IPS-18a (cell line): ENCODE data around the gene CFAP43.
"Not testable (repeated sequence)": the region's sequence is repeated elsewhere in the genome, so short reads cannot be mapped to it uniquely, and the experiment has no call there.

Experiments used
- H3K27ac ChIP-seq: one replicate; pipeline ENCODE4 v1.5.1; 2013; ENCODE audit warnings: low read length
- H3K27me3 ChIP-seq: one replicate; pipeline ENCODE4 v1.6.1; 2013; ENCODE audit warnings: mild to moderate bottlenecking, low read length; ENCODE audit not compliant: control insufficient read depth, insufficient read depth
- H3K36me3 ChIP-seq: one replicate; pipeline ENCODE4 v1.6.1; 2013; ENCODE audit warnings: low read depth, low read length; ENCODE audit not compliant: control insufficient read depth
- H3K4me1 ChIP-seq: one replicate; pipeline ENCODE4 v1.6.1; 2013; ENCODE audit warnings: low read depth, low read length; ENCODE audit not compliant: control insufficient read depth
- H3K4me3 ChIP-seq: one replicate; pipeline ENCODE4 v1.5.1; 2013; ENCODE audit warnings: low read length
- H3K9ac ChIP-seq: one replicate; pipeline ENCODE4 v1.6.1; 2013; ENCODE audit warnings: mild to moderate bottlenecking, low read length, moderate library complexity
- H3K9me3 ChIP-seq: one replicate; pipeline ENCODE4 v1.6.1; 2013; ENCODE audit warnings: low read depth, low read length; ENCODE audit not compliant: control insufficient read depth

Gene CFAP43

DNA sequence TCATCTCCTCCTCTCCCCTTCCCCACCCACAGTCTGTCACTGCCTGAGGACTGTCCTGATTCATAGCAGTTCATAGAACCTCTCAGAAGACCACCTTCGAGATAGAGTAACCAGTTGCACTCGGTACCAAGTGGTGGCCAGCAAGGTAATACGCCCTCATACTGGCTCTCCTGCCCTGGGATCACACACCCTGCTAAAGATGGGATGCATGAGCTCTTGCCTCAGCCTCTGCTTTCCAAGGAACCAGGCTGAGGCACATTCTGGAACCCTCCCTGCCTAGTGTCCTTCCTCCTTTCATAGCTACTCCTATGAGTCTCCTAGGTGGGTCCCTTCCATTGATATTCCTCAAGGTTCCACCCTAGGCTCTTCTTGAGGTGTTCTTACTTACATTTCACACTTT, 15.5 kb downstream of the CFAP43 start:
- H3K27ac ChIP-seq = no peak overlapping the region
- H3K4me1 ChIP-seq = no peaks in the 10 kb centered on the region
- no peak overlapping the region for H3K4me3 ChIP-seq
- no peak overlapping the region for H3K9ac ChIP-seq
- H3K9me3 ChIP-seq = no peaks in the 10 kb centered on the region
- no peaks in the 10 kb centered on the region for H3K36me3 ChIP-seq
- H3K27me3 ChIP-seq = no peaks in the 10 kb centered on the region

DNA sequence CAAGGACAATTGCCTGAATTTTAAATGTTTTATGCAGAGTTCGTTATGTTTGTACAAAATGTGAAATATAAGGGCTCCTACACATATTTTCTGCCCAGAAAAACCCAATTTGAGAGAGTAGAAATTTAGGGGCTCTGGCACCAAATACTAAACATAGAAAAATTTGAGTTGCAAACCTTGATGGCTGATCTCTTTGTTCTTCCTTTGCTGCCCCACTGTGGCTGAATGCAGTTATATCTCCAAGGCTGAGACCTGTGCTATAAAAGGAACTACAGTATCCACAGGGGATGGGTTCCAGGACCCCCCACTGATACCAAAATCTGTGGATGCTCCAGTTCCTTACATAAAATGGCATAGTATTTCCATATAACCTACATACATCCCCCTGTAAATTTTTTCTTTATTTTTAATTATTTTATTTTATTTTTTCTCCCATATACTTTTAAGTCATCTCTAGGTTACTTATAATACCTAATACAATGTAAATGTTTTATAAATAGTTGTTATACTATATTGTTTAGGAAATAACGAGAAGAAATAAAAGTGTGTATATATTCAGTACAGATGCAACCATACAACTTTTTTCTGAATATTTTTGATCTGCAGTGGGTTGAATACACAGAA, 22.5 kb downstream of the CFAP43 start:
- Histone ChIP-seq H3K36me3 (no peaks in the 10 kb centered on the region), H3K9me3 (no peaks in the 10 kb centered on the region), H3K9ac (no peak overlapping the region), H3K27ac (no peak overlapping the region), H3K4me1 (no peaks in the 10 kb centered on the region), H3K27me3 (no peaks in the 10 kb centered on the region), H3K4me3 (no peak overlapping the region)

DNA sequence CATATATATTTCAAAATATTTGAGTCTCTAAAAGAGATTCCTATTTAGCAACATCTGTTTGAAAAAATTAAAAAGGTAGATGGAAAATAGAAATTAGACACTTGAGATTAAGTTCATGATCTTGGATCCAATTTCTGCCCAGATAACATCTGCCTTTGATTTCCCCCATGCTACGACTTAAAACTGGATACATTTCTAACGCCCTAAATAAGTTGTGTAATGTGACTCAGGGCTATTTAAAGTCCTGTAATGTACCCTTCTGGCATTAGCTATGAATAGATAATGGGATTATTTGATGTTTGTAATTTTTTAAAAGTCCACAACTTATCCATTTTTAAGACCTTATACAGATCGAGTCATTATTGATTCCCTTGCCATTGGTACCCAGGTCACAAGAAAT, 23.4 kb downstream of the CFAP43 start:
- no peak overlapping the region for H3K4me3 ChIP-seq

DNA sequence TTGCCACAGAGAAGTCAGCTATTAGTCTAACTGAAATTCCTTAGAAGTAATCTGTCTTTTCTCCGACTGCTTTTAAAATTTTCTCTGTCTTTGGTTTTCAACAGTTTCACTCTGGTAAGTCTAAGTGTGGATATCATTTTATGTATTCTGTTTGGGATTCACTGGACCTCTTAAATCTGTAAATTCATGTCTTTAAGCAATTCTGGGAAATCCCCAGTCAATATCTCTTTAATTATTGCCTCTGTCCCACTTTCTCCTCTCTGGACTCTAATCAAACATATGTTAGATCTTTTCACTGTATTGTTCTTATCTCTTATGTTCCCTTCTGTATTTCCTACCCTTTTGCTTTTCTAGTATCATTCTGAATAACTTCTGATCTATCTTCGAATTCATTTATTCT, 29.9 kb downstream of the CFAP43 start:
- H3K4me3 ChIP-seq = no peak overlapping the region
- no peaks in the 10 kb centered on the region for H3K36me3 ChIP-seq
- H3K27me3 ChIP-seq = no peaks in the 10 kb centered on the region
- no peaks in the 10 kb centered on the region for H3K4me1 ChIP-seq
- no peak overlapping the region for H3K27ac ChIP-seq
- H3K9ac ChIP-seq = no peak overlapping the region
- H3K9me3 ChIP-seq = no peaks in the 10 kb centered on the region

More for the DNA sequence above, 23.4 kb downstream of the CFAP43 start:
- Histone ChIP-seq H3K9ac (no peak overlapping the region), H3K27ac (no peak overlapping the region), H3K36me3 (no peaks in the 10 kb centered on the region), H3K4me1 (no peaks in the 10 kb centered on the region), H3K27me3 (no peaks in the 10 kb centered on the region), H3K9me3 (no peaks in the 10 kb centered on the region)

DNA sequence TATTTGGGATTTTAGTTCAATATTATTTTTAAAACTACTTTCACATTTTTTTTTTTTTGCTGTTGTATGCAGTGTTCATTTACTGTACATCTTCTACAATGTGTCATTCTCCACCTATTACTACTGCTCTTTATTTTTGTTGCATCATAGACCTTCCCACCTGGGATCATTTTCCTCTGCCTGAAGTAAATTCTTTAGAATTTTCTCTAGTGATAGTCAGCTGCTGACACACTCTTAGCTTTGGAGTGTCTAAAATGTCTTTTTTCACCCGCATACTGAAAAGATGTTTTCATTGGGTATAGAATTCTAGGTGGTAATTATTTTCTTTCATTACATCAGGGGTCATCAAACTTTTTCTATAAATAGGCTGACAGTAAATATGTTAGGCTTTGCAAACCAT, 30.5 kb downstream of the CFAP43 start:
- no peaks in the 10 kb centered on the region for H3K9me3 ChIP-seq
- H3K27ac ChIP-seq = no peak overlapping the region
- H3K27me3 ChIP-seq = no peaks in the 10 kb centered on the region
- no peaks in the 10 kb centered on the region for H3K36me3 ChIP-seq
- H3K4me3 ChIP-seq = no peak overlapping the region
- H3K4me1 ChIP-seq = no peaks in the 10 kb centered on the region
- no peak overlapping the region for H3K9ac ChIP-seq

DNA sequence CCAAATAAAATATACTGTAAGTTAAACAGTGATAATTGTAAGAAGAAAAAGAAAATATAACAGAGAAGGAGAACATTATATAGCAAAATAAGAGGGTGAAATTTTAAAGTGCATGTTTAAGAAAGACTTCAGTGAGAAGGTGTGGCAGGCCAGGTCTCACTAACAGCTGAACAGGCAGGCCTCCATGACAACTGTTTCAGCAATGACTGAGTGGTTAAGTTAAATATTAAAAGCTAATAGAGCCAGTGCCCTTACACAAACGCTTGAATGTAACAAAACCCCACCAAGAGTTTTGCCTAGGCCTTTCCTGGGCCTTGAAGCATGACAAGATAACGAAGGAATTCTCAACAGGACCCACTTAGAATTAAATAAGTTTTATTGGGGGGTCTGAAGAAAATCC, 32.6 kb downstream of the CFAP43 start:
- H3K27me3 ChIP-seq = no peaks in the 10 kb centered on the region
- H3K27ac ChIP-seq = no peak overlapping the region
- no peak overlapping the region for H3K4me3 ChIP-seq

DNA sequence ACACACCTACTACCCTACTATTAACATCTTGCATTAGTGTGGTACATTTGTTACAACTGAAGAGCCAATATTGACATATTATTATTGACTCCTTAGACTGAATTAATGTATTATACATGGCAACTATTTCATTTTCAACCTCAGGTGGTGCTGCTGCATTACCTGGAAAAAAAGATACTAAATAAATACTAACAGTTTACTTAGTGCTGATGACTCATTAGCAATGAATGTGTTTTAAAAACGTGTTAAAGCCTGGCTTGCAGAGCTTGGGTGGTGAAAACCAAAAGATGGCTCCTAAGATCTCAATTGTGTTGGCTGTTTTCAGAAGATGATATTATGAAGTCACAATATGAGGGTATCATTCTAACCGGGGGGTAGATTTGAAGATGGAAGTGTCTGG, 34.8 kb downstream of the CFAP43 start:
- no peak overlapping the region for H3K9ac ChIP-seq
- H3K27ac ChIP-seq = no peak overlapping the region
- no peak overlapping the region for H3K4me3 ChIP-seq
- no peaks in the 10 kb centered on the region for H3K4me1 ChIP-seq
- no peaks in the 10 kb centered on the region for H3K9me3 ChIP-seq
- no peaks in the 10 kb centered on the region for H3K36me3 ChIP-seq
- no peaks in the 10 kb centered on the region for H3K27me3 ChIP-seq

More for the DNA sequence above, 32.6 kb downstream of the CFAP43 start:
- no peaks in the 10 kb centered on the region for H3K4me1 ChIP-seq
- no peaks in the 10 kb centered on the region for H3K36me3 ChIP-seq
- no peak overlapping the region for H3K9ac ChIP-seq
- no peaks in the 10 kb centered on the region for H3K9me3 ChIP-seq

DNA sequence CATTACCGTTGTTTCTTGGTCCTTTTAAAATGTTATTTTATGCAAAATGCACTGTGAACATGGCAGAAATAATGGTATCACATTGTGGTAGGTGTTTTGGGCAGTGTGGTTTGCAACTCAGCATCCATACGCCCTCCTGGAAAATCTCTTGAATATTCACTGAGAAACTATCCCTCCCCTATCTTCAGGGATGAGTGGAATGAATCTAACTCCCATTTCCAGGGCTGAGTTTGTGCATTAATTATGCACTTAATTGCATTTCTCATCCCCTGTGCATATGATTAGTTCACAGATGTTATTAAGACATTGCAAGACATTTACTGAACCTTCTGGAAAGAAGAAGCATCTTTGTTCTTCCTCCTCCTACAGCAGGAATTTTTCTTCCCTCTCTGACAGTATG, 36.5 kb downstream of the CFAP43 start:
- H3K4me1 ChIP-seq = no peaks in the 10 kb centered on the region
- H3K27ac ChIP-seq = no peak overlapping the region
- H3K36me3 ChIP-seq = no peaks in the 10 kb centered on the region
- no peak overlapping the region for H3K9ac ChIP-seq
- H3K4me3 ChIP-seq = no peak overlapping the region
- H3K9me3 ChIP-seq = no peaks in the 10 kb centered on the region
- H3K27me3 ChIP-seq = no peaks in the 10 kb centered on the region

DNA sequence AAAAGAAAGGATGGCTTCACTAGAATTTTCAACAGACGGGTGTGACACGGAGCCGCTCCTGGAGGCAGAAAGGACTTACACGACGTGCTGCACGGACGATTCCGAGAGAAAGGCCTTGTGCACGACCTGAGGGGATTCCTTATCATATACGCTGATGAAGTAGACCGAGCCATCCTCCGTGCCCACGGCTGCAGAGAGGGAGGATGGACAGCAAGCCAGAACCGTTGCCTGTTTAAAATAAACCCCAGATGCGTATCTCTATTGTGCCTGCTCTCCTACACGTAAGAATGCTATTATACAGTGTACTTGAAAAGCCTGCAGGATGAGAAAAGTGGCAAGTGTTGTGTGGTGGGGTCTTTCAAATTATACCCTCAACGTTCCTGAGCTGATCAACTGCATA, 38.4 kb downstream of the CFAP43 start:
- no peak overlapping the region for H3K27ac ChIP-seq
- no peak overlapping the region for H3K4me3 ChIP-seq
- H3K9ac ChIP-seq = no peak overlapping the region
- no peaks in the 10 kb centered on the region for H3K9me3 ChIP-seq
- H3K27me3 ChIP-seq = no peaks in the 10 kb centered on the region
- H3K4me1 ChIP-seq = no peaks in the 10 kb centered on the region
- no peaks in the 10 kb centered on the region for H3K36me3 ChIP-seq

DNA sequence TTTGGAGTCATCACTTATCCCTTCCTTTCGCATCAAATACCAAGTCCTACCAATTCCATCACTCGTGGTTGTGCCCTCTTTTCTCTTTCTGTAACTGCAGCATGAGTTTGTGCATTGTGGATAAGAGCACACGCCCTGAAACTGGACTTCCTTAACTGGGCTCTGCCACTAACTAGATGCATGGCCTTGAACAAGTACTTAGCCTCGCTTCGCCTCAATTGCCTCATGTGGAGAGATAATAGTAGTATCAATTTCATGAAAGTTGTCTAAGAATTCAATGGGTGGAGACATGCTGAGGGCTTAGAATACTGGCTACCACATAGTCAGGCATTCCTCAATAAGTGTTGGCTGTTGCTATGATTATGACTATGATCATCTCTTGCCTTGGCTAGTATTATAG, 41.5 kb downstream of the CFAP43 start:
- no peak overlapping the region for H3K4me3 ChIP-seq
- H3K4me1 ChIP-seq = no peaks in the 10 kb centered on the region
- H3K27ac ChIP-seq = no peak overlapping the region
- H3K9me3 ChIP-seq = no peaks in the 10 kb centered on the region
- H3K27me3 ChIP-seq = no peaks in the 10 kb centered on the region
- no peaks in the 10 kb centered on the region for H3K36me3 ChIP-seq
- no peak overlapping the region for H3K9ac ChIP-seq

DNA sequence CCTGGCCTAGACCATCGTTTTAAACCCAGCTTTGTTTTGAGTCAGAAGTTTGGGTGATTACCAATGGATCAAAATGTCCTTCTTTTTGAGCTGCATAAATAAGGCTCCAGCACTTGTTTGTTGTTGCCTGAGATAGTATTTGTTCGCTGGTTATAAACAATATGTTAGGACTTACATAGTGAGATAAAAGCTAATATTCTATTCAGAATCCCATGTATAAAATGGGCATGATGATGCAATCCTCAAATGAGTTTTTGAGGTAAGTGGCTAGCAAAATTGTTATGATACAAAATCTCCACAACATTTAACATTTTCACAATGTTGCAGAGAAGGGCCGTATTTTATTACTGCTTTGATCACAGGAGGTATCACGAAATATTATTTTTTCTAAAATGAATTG, 48.5 kb downstream of the CFAP43 start:
- Histone ChIP-seq H3K27ac (no peak overlapping the region), H3K36me3 (no peaks in the 10 kb centered on the region), H3K9ac (no peak overlapping the region), H3K4me3 (no peak overlapping the region), H3K4me1 (no peaks in the 10 kb centered on the region), H3K27me3 (no peaks in the 10 kb centered on the region), H3K9me3 (no peaks in the 10 kb centered on the region)

DNA sequence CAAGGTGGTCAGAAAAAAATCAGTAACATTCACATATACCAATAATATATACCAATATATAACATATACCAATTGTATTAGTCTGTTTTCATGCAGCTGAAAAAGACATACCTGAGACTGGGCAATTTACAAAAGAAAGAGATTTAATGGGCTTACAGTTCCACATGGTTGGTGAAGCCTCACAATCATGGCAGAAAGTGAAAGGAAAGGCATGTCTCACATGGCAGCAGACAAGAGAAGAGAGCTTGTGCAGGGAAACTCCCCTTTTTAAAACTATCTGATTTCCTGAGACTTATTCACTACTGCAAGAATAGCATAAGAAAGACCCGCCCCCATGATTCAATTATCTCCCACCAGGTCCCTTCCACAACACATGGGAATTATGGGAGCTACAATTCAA, 58.0 kb downstream of the CFAP43 start:
- H3K9me3 ChIP-seq, H3K27ac ChIP-seq, H3K4me1 ChIP-seq, H3K9ac ChIP-seq, H3K27me3 ChIP-seq, H3K36me3 ChIP-seq, H3K4me3 ChIP-seq: not testable (repeated sequence)
